Psoas muscle (tissue), 8 donors: ENCODE measurements around the gene NSUN2. TPM values are rescaled to one million over a fixed set of nuclear protein-coding genes. Genes with fewer than 3 reads are reported as not detected.

Source experiments
- ATAC-seq, 4 donors: fragments of 200-7000 bp; cut with Tn5 transposase; one replicate each; pipeline ENCODE4 v1.9.1; 2020; ENCODE audit warnings: moderate library complexity in 3 of 4, mild to moderate bottlenecking in 2 of 4
- DNase-seq, 2 donors: peaks; one replicate each; pipeline ENCODE4 v3.0.0-alpha.2; 2020
- H3K27ac ChIP-seq: fragments of 200-600 bp; one replicate; pipeline ENCODE4 v1.8.0; 2022
- H3K27me3 ChIP-seq, 3 donors: fragments of 200-600 bp in 1 of 3; one replicate each; pipeline versions ENCODE4 v1.6.1 to v1.8.0; 2013 to 2022; ENCODE audit warnings: low read length in 2 of 3, mild to moderate bottlenecking in 2 of 3, moderate library complexity in 1 of 3; ENCODE audit not compliant: insufficient read depth in 3 of 3
- H3K36me3 ChIP-seq, 2 donors: fragments of 200-600 bp in 1 of 2; one replicate each; pipeline versions ENCODE4 v1.6.1 to v1.8.0; 2013 to 2022; ENCODE audit warnings: low read depth in 1 of 2, mild to moderate bottlenecking in 1 of 2, moderate library complexity in 1 of 2; ENCODE audit not compliant: insufficient read depth in 1 of 2
- H3K4me1 ChIP-seq: fragments of 200-600 bp; one replicate; pipeline ENCODE4 v1.8.0; 2022
- H3K4me3 ChIP-seq: fragments of 200-600 bp; one replicate; pipeline ENCODE4 v1.8.0; 2022; ENCODE audit warnings: mild to moderate bottlenecking
- H3K9me3 ChIP-seq: fragments of 200-600 bp; one replicate; pipeline ENCODE4 v1.8.0; 2022
- WGBS, 3 donors: extraction: QIAGEN DNeasy Blood & Tissue Kit; methylation state at CpG; one replicate each; pipeline versions ENCODE4 v1.1.6 to v1.1.7; 2013; 5-methylcytosine and 5-hydroxymethylcytosine counted together
- intact Hi-C, 2 donors: fragments of 100-400 bp; cut with DNase I; formaldehyde crosslinking; loops; one replicate each; pipeline versions ENCODE4 v1.11.0 to v1.14.2; 2022
- polyA plus RNA-seq, 3 donors: library from polyadenylated mRNA; stranded (reverse); fragments of 200-250 nt; gene quantifications; one replicate each; pipeline ENCODE4 v1.2.3, GENCODE V29; 2013
- total RNA-seq, 4 donors: library from RNA; stranded (reverse); fragmentation: NEBNext Ultra II Directional in 2 of 4; extraction: Animal tissue kit (Norgen Biotek cat#: 25700) in 2 of 4; gene quantifications; one replicate each; pipeline versions ENCODE4 v1.2.1 to v1.2.4, GENCODE V29; 2021 to 2023
- TF ChIP-seq, protein P1 (sequence below): fragments of 200-600 bp; IDR thresholded peaks from one replicate; pipeline ENCODE4 v1.8.0; 2022; ENCODE audit warnings: antibody characterized with exemption
- donor health status: healthy with polysubstance abuse.
- donor health status: DM: no; HTN: no; CAD: no; lungs with moderate emphysema.
- donor health status: Bipolar disorder and iron deficiency.
- donor health status: healthy.
- donor health status: DM: yes; HTN: yes; CAD: no.
- donor health status: DM: no; HTN: no; CAD: no.
- donor health status: DM: no; HTN: no; CAD: no.
- donor health status: DM: yes; HTN: yes; CAD: no.

NSUN2 gene
- total and polyA plus RNA-seq, 7 donors = 30.6 to 80.9 (median 53.6) TPM

- Histone ChIP-seq H3K4me3 (no peak overlapping the region), H3K9me3 (peaks cover 19% of the 10 kb centered on the region), H3K4me1 (no peaks in the 10 kb centered on the region), H3K36me3 (peaks cover 8 to 20% of the 10 kb centered on the region in 2 donors), H3K27me3 (peaks cover 0 to 2% (median 0%) of the 10 kb centered on the region in 3 donors), H3K27ac (no peak overlapping the region)
- WGBS, 3 donors = 94 to 97% (median 96%) methylated on average over 3 of the region's 3 CpGs
- ATAC-seq = no peak
- TF ChIP-seq, protein P1, sequence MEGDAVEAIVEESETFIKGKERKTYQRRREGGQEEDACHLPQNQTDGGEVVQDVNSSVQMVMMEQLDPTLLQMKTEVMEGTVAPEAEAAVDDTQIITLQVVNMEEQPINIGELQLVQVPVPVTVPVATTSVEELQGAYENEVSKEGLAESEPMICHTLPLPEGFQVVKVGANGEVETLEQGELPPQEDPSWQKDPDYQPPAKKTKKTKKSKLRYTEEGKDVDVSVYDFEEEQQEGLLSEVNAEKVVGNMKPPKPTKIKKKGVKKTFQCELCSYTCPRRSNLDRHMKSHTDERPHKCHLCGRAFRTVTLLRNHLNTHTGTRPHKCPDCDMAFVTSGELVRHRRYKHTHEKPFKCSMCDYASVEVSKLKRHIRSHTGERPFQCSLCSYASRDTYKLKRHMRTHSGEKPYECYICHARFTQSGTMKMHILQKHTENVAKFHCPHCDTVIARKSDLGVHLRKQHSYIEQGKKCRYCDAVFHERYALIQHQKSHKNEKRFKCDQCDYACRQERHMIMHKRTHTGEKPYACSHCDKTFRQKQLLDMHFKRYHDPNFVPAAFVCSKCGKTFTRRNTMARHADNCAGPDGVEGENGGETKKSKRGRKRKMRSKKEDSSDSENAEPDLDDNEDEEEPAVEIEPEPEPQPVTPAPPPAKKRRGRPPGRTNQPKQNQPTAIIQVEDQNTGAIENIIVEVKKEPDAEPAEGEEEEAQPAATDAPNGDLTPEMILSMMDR = no peak
- DNase-seq = no peak
- intact Hi-C loops = no loop called here
Measured at GRCh38 chr5:6660688-6661087, 27.8 kb upstream of the NSUN2 start.

DNA sequence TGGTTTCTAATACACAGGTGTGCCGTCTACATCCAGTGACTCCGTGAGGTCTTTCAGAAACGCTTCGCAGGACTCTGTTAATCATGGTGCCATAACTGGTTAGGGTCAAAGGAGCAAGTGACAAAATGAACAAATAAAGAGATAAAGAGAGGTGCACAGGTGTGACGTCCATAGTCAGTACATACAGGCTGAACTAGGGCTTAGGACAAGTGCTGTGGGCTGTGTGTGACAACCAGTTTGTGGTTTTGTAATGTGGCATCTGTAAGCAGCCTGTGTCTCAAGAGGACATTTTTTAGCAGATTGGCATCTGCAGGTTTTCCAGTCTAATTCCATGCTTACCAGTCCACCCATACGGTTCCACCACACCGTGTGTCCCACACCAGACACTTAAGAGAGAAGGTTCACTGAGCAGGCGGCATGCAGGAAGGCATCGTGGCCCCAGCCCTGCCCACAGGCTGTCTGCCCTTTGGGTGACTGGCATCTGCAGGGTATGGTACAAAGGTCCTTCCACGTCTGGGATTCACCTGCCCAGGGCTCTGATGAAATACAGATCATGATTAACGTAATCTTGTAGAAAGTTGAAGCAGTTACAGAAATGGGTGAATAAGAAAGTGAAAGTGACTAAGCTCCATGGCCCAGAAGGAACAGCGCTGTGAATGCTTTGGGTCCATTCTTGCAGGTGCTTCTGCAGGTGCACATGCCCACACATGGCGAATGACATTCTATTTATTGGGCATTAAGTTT lies 27.3 kb upstream of the NSUN2 start:
- no peak overlapping the region for H3K27ac ChIP-seq
- intact Hi-C loops = no loop called here
- no peak overlapping the region for H3K4me3 ChIP-seq
- DNase-seq (no peak), ATAC-seq (no peak)
- TF ChIP-seq, protein P1 = no peak
- WGBS, 3 donors = 92 to 96% (median 95%) methylated on average over 13 of the region's 13 CpGs
- H3K4me1 ChIP-seq = no peaks in the 10 kb centered on the region
- peaks cover 23% of the 10 kb centered on the region for H3K9me3 ChIP-seq
- H3K27me3 ChIP-seq = peaks cover 0 to 2% (median 0%) of the 10 kb centered on the region in 3 donors
- peaks cover 8 to 24% of the 10 kb centered on the region in 2 donors for H3K36me3 ChIP-seq

GRCh38 chr5:6656680-6657079 lies 23.8 kb upstream of the NSUN2 start:
- 94 to 98% (median 98%) methylated on average over 5 of the region's 5 CpGs for WGBS, 3 donors
- peaks cover 23% of the 10 kb centered on the region for H3K9me3 ChIP-seq
- TF ChIP-seq, protein P1 = no peak
- DNase-seq (no peak), ATAC-seq (no peak)
- no peak overlapping the region for H3K27ac ChIP-seq
- H3K4me1 ChIP-seq = no peaks in the 10 kb centered on the region
- H3K36me3 ChIP-seq = peaks cover 8 to 25% of the 10 kb centered on the region in 2 donors
- intact Hi-C loops = no loop called here
- peaks cover 0 to 2% (median 0%) of the 10 kb centered on the region in 3 donors for H3K27me3 ChIP-seq
- H3K4me3 ChIP-seq = no peak overlapping the region

- intact Hi-C loops = no loop called here
- ATAC-seq = no peak
Measured at GRCh38 chr5:6655432-6655831, 22.6 kb upstream of the NSUN2 start.

More at GRCh38 chr5:6655432-6655831, 22.6 kb upstream of the NSUN2 start:
- no peak overlapping the region for H3K4me3 ChIP-seq
- H3K4me1 ChIP-seq = no peaks in the 10 kb centered on the region
- H3K36me3 ChIP-seq = peaks cover 8 to 25% of the 10 kb centered on the region in 2 donors
- DNase-seq = no peak
- no peak overlapping the region for H3K27ac ChIP-seq
- 96 to 97% (median 97%) methylated on average over 8 of the region's 8 CpGs for WGBS, 3 donors
- H3K9me3 ChIP-seq = peaks cover 23% of the 10 kb centered on the region
- H3K27me3 ChIP-seq = peaks cover 0 to 2% (median 0%) of the 10 kb centered on the region in 3 donors
- TF ChIP-seq, protein P1 = no peak
